ENCODE measurements around the gene ADCY3. TPM values are rescaled to one million over a fixed set of nuclear protein-coding genes. Genes with fewer than 3 reads are reported as not detected.

ADCY3 gene
- polyA plus RNA-seq, 1 of the 3 experiments (the other 2 are of a cell fraction) = 53.9 TPM

GRCh38 chr2:24828238-24828996 lies 91.6 kb downstream of the ADCY3 start:
- Histone ChIP-seq H3K36me3 (replicated peaks in 1 of 2; ENCODE audit: control insufficient read depth in 1 of 2, insufficient read depth in 2 of 2, low read length in 1 of 2) (peaks cover 2 to 6% of the 10 kb centered on the region in 2 experiments), H3K4me2 (no peak overlapping the region), H3K9me3 (no peaks in the 10 kb centered on the region), H3K4me3 (ENCODE audit: low read depth in 2 of 2, low read length in 1 of 2) (no peak overlapping the region), H3K27me3 (ENCODE audit: insufficient read depth) (no peaks in the 10 kb centered on the region), H4K20me1 (ENCODE audit: insufficient read depth) (no peaks in the 10 kb centered on the region), H3K9me2 (no peaks in the 10 kb centered on the region), H3K9ac (no peak overlapping the region), H2AFZ (ENCODE audit: low read depth) (no peak overlapping the region), H3K27ac (ENCODE audit: low read depth in 2 of 2, low read length in 1 of 2) (no peak overlapping the region), H3K79me2 (ENCODE audit: insufficient read depth) (no peaks in the 10 kb centered on the region), H3K4me1 (ENCODE audit: control insufficient read depth in 1 of 2, insufficient read depth in 2 of 2, low read depth in 1 of 2, low read length in 1 of 2) (peaks cover 7 to 11% of the 10 kb centered on the region in 2 experiments; a peak in 1 of 4 replicates), H3F3A (replicated peaks; ENCODE audit: insufficient read depth) (peaks cover 12% of the 10 kb centered on the region)
- CTCF ChIA-PET = interaction anchor here (0.7 to 16.7 kb wide), 66 partner anchors 9 to 849 kb away, joined by 3 to 269 read pairs (median 4); partner anchors contain the start of genes ADCY3, CENPO, ITSN2 and NCOA1
- DNase-seq = peak; percentile 36
- WGBS (ENCODE audit: low lambda C conversion rate) = 85% methylated on average over 17 of the region's 17 CpGs
- TF ChIP-seq NRF1 (IDR thresholded peaks at IDR 0.05; ENCODE audit: low read depth, low read length) = no peak
- TF ChIP-seq RFX5 (IDR thresholded peaks at IDR 0.05; ENCODE audit: low read length) = no peak
- TF ChIP-seq POLR2AphosphoS5 (IDR thresholded peaks at IDR 0.05; ENCODE audit: low read depth, low read length) = no peak
- no peak for TF ChIP-seq ELF1 (IDR thresholded peaks at IDR 0.05)
- no peak for TF ChIP-seq MXI1 (IDR thresholded peaks at IDR 0.05; ENCODE audit: low read depth, low read length)
- TF ChIP-seq EP300 (IDR thresholded peaks at IDR 0.05; ENCODE audit: borderline replicate concordance in 1 of 2, low read depth in 1 of 2, low read length in 1 of 2) = no peak
- TF ChIP-seq RXRA (IDR thresholded peaks at IDR 0.05; ENCODE audit: borderline replicate concordance, low read depth) = no peak
- POLR2A ChIA-PET = interaction anchor here (1.0 to 1.4 kb wide), 2 partner anchors 35 to 419 kb away, joined by 3 to 7 read pairs; partner anchors contain the start of genes CENPO and PTRHD1

DNA sequence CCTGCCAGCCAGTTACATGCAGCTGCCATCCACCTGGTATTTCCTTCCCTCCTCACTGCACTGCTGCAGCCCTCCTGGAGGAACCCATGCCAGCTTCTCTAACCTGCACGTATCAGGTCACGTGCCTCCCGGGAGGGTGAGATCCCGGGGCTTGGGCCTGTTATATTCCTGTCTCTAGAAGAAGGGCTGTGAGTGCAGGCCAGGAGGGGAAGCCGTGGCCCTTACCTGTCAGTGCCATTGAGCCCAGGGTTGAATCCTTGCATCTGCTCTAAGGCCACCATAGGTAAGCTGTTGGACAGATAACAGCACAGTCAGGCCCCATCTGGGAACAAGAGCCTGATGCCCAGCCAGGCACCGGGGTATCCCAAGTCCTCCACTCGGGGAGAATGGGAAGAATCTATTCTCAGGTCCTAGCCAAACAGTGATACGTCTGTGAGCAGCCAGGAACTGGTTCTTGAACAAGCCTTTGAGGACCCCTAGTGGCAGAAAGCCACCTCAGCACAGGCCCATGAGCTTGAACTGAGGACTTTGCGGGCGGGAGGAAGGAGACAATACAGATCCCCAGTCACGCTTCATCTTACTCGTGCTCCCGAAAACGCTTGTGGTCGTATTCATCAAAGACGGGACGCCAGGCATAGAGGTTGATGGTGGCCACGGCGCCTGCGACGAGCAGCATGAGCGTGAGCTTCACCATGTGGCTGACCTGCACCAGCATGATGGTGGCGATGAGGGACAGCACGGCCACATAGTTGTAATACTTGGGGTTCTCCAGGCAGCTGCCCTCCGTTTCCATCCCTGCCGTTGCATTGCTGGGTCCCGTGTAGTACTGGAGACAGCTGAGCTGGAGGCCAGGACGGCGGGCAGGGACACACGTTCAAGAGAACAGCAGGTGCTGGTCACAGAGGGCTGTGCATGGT lies 92.5 kb downstream of the ADCY3 start:
- no peak overlapping the region for H3K9ac ChIP-seq
- H2AFZ ChIP-seq (ENCODE audit: low read depth) = no peak overlapping the region
- H3K9me3 ChIP-seq = no peaks in the 10 kb centered on the region
- H3K9me2 ChIP-seq = no peaks in the 10 kb centered on the region
- no peaks in the 10 kb centered on the region for H3K79me2 ChIP-seq (ENCODE audit: insufficient read depth)
- CTCF ChIA-PET = interaction anchor here (0.6 to 16.7 kb wide), 74 partner anchors 10 to 849 kb away, joined by 3 to 269 read pairs (median 4); partner anchors contain the start of genes ADCY3, CENPO, ITSN2 and NCOA1
- peak overlapping the region in 1 of 2 experiments; percentile 22; a peak in 1 of 4 replicates for H3K4me3 ChIP-seq (ENCODE audit: low read depth in 2 of 2, low read length in 1 of 2)
- peak; percentile 94 for DNase-seq
- H4K20me1 ChIP-seq (ENCODE audit: insufficient read depth) = no peaks in the 10 kb centered on the region
- H3K27ac ChIP-seq (ENCODE audit: low read depth in 2 of 2, low read length in 1 of 2) = no peak overlapping the region
- 41% methylated on average over 30 of the region's 30 CpGs for WGBS (ENCODE audit: low lambda C conversion rate)
- H3K27me3 ChIP-seq (ENCODE audit: insufficient read depth) = no peaks in the 10 kb centered on the region
- POLR2A ChIA-PET = interaction anchor here (0.7 to 1.4 kb wide), 4 partner anchors 30 to 744 kb away, joined by 3 to 7 read pairs (median 4); partner anchors contain the start of genes CENPO and PTRHD1
- H3K36me3 ChIP-seq (replicated peaks in 1 of 2; ENCODE audit: control insufficient read depth in 1 of 2, insufficient read depth in 2 of 2, low read length in 1 of 2) = peaks cover 5 to 6% of the 10 kb centered on the region in 2 experiments
- no peak overlapping the region for H3K4me2 ChIP-seq
- H3F3A ChIP-seq (replicated peaks; ENCODE audit: insufficient read depth) = peaks cover 12% of the 10 kb centered on the region
- H3K4me1 ChIP-seq (ENCODE audit: control insufficient read depth in 1 of 2, insufficient read depth in 2 of 2, low read depth in 1 of 2, low read length in 1 of 2) = peaks cover 7 to 11% of the 10 kb centered on the region in 2 experiments; a peak in 1 of 4 replicates
- TF ChIP-seq RCOR1 (IDR thresholded peaks at IDR 0.05; ENCODE audit: low read length) (peak; percentile 56; the same call in 1 of the 2 replicates), MXI1 (IDR thresholded peaks at IDR 0.05; ENCODE audit: low read depth, low read length) (0 out of 2 replicates have a peak, but pooled peaks have one; percentile 29), SIN3A (IDR thresholded peaks at IDR 0.05; ENCODE audit: borderline replicate concordance, low read depth, low read length) (no peak), RXRA (IDR thresholded peaks at IDR 0.05; ENCODE audit: borderline replicate concordance, low read depth) (no peak), REST (IDR thresholded peaks at IDR 0.05; ENCODE audit: low read depth, low read length) (no peak), FOXJ3 (CRISPR knock-in tag; IDR thresholded peaks at IDR 0.05) (0 out of 2 replicates have a peak, but pooled peaks have one; percentile 18), RAD21 (IDR thresholded peaks at IDR 0.05; ENCODE audit: low read length) (peak; percentile 99), NFIC (IDR thresholded peaks at IDR 0.05; ENCODE audit: borderline replicate concordance) (no peak), NRF1 (IDR thresholded peaks at IDR 0.05; ENCODE audit: low read depth, low read length) (0 out of 2 replicates have a peak, but pooled peaks have one; percentile 6), RFX5 (IDR thresholded peaks at IDR 0.05; ENCODE audit: low read length) (0 out of 2 replicates have a peak, but pooled peaks have one; percentile 9), IRF3 (IDR thresholded peaks at IDR 0.05; ENCODE audit: low read depth, low read length) (no peak), CHD2 (IDR thresholded peaks at IDR 0.05; ENCODE audit: low read length, partially characterized antibody) (peak; percentile 59)
- TF ChIP-seq, protein P1, sequence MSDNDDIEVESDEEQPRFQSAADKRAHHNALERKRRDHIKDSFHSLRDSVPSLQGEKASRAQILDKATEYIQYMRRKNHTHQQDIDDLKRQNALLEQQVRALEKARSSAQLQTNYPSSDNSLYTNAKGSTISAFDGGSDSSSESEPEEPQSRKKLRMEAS (IDR thresholded peaks at IDR 0.05; ENCODE audit: low read depth) = peak; percentile 39; the same call in 1 of the 2 replicates
